NCI-H226 (cell line): Measurements from ENCODE around the gene C1orf116.
A peak's percentile ranks its signal among the peaks of the same experiment; 100 is the strongest.

Experiments used
- DNase-seq: peaks from one replicate; pipeline ENCODE4 v3.0.0-alpha.2; 2015

The C1orf116 gene

GRCh38 chr1:207018707-207019106 is 13.8 kb downstream of the C1orf116 start:
- DNase-seq, result no peak

GRCh38 chr1:207017615-207018559 is 14.7 kb downstream of the C1orf116 start:
- no peak for DNase-seq

GRCh38 chr1:207015791-207016190 is 16.8 kb downstream of the C1orf116 start:
- DNase-seq, result no peak

GRCh38 chr1:207014728-207015127 is 17.8 kb downstream of the C1orf116 start:
- no peak for DNase-seq

- no peak for DNase-seq
Measured at GRCh38 chr1:207013321-207014085, 19.1 kb downstream of the C1orf116 start.

- no peak for DNase-seq
Measured at GRCh38 chr1:207010726-207011125, 21.8 kb downstream of the C1orf116 start.

- DNase-seq, result no peak
Measured at GRCh38 chr1:207009945-207010344, 22.6 kb downstream of the C1orf116 start.

GRCh38 chr1:207009182-207009850 is 23.2 kb downstream of the C1orf116 start:
- DNase-seq, result no peak

GRCh38 chr1:207007352-207008033 is 25.1 kb downstream of the C1orf116 start:
- peak; percentile 94 for DNase-seq

GRCh38 chr1:207006914-207007313 is 25.6 kb downstream of the C1orf116 start:
- DNase-seq, result no peak

- no peak for DNase-seq
Measured at GRCh38 chr1:207006083-207006482, 26.5 kb downstream of the C1orf116 start.

GRCh38 chr1:207004931-207005830 is 27.4 kb downstream of the C1orf116 start:
- peak; percentile 87 for DNase-seq

- DNase-seq, result no peak
Measured at GRCh38 chr1:207003210-207003609, 29.3 kb downstream of the C1orf116 start.

GRCh38 chr1:207002724-207003146 is 29.8 kb downstream of the C1orf116 start:
- no peak for DNase-seq

- DNase-seq, result no peak
Measured at GRCh38 chr1:207001492-207002245, 30.9 kb downstream of the C1orf116 start.

GRCh38 chr1:207000651-207001291 is 31.8 kb downstream of the C1orf116 start:
- no peak for DNase-seq

- no peak for DNase-seq
Measured at GRCh38 chr1:206998816-206999215, 33.7 kb downstream of the C1orf116 start.

GRCh38 chr1:206992790-206993189 is 39.8 kb downstream of the C1orf116 start:
- DNase-seq, result no peak

GRCh38 chr1:206987873-206988272 is 44.7 kb downstream of the C1orf116 start:
- DNase-seq, result no peak

GRCh38 chr1:206986885-206987284 is 45.7 kb downstream of the C1orf116 start:
- DNase-seq, result no peak
